LNCaP clone FGC (cell line): ENCODE data around the gene CSRP1.

Experiments used
- DNase-seq: peaks from one replicate; pipeline ENCODE4 v3.0.0-alpha.2; 2011; ENCODE audit warnings: low read depth
- H3K4me3 ChIP-seq: 2 replicates; pipeline ENCODE4 v1.5.1; 2011; ENCODE audit warnings: mild to moderate bottlenecking, low read depth, low read length, control low read depth
- CTCF ChIP-seq: IDR thresholded peaks from 2 replicates; pipeline ENCODE4 v1.5.1; 2012; ENCODE audit warnings: mild to moderate bottlenecking; ENCODE audit not compliant: control insufficient read depth, insufficient read depth; ENCODE audit errors: extremely low read depth

The CSRP1 gene

GRCh38 chr1:201511396-201511940, 4.5 kb upstream of the CSRP1 start:
- no peak for DNase-seq
- TF ChIP-seq CTCF, result no peak
- H3K4me3 ChIP-seq, result peak overlapping the region; percentile 34

DNA sequence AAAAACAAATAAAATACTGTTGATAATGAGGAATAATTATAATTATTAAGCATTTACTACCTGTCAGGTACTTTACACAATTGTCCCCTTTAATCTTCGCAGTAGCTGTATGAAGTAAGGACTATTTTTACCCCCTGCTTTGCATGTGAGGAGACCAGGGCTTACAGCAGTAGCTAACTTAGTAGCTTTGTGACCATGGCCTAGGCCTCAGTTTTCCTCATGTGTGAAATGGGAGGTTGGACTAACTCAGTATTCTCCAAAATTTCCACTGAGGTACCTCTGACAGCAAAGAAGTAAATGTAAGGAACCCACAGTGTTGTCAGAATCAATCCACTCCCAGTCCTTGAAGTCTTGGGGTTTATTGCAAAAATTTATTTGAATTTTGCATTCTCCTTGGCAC, 3.8 kb upstream of the CSRP1 start:
- DNase-seq, result no peak
- no peak for TF ChIP-seq CTCF
- no peak overlapping the region for H3K4me3 ChIP-seq

GRCh38 chr1:201509601-201510374, 2.9 kb upstream of the CSRP1 start:
- no peak for TF ChIP-seq CTCF
- no peak for DNase-seq
- no peak overlapping the region for H3K4me3 ChIP-seq

- no peak for TF ChIP-seq CTCF
- no peak for DNase-seq
- no peak overlapping the region for H3K4me3 ChIP-seq
Measured at GRCh38 chr1:201508809-201509208, 1.9 kb upstream of the CSRP1 start.

GRCh38 chr1:201507360-201507675, 395 bp upstream of the CSRP1 start:
- TF ChIP-seq CTCF, result no peak
- DNase-seq, result no peak
- peak overlapping the region; percentile 81 for H3K4me3 ChIP-seq

GRCh38 chr1:201506092-201506491, 831 bp downstream of the CSRP1 start:
- no peak for DNase-seq
- TF ChIP-seq CTCF, result no peak
- peak overlapping the region; percentile 81 for H3K4me3 ChIP-seq

DNA sequence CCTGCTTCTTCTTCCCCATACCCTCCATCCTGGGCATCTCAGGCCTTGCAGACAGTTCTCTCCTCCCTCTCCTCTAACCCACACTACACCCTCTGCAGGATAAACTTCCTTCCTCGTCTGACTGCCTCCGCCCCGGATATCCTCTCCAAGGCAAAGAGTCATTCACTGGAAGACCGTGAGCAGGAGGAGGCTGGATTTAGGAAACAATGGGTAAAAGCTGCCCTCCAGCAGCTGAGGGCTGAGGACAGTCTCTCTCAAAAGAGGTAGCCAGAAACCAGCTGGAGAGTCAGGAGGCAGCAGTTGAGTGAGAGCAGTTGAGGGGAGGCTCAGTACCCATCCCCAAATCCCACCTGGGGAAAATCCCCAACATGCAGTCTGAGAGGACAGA, 1.4 kb downstream of the CSRP1 start:
- DNase-seq, result no peak
- no peak for TF ChIP-seq CTCF
- H3K4me3 ChIP-seq, result peak overlapping the region; percentile 81
